ENCODE data around the gene KLHL25.

GRCh38 chr15:85748729-85749128 is 46.0 kb downstream of the KLHL25 start:
- no peak for TF ChIP-seq CTCF (IDR thresholded peaks at IDR 0.05)
- no peak for TF ChIP-seq POLR2A (IDR thresholded peaks at IDR 0.05)
- TF ChIP-seq POLR2AphosphoS5 (IDR thresholded peaks at IDR 0.05), result no peak
